Caki2 (cell line): ENCODE results near the gene SERPINA5. TPM values are rescaled to one million over a fixed set of nuclear protein-coding genes. Genes with fewer than 3 reads are reported as not detected.

Source experiments
- DNase-seq: peaks from one replicate; pipeline ENCODE4 v3.0.0-alpha.2; 2015; ENCODE audit warnings: low read depth
- in situ Hi-C: cut with HindIII; loops from 2 replicates; pipeline ENCODE4 v1.10.0; 2016; ENCODE audit warnings: low sequenced_read_pairs, low pct_unique_long_range_greater_than_20kb, mixed read lengths
- total RNA-seq: library from RNA; depleted of rRNA; stranded (reverse); fragments of >200 nt; shearing (Covaris generic); gene quantifications from 2 replicates; pipeline ENCODE4 v1.2.3, GENCODE V29; 2014; ENCODE audit warnings: low replicate concordance

The SERPINA5 gene
- total RNA-seq, 1 experiment from 2014 or later, result 0.03 TPM

DNA sequence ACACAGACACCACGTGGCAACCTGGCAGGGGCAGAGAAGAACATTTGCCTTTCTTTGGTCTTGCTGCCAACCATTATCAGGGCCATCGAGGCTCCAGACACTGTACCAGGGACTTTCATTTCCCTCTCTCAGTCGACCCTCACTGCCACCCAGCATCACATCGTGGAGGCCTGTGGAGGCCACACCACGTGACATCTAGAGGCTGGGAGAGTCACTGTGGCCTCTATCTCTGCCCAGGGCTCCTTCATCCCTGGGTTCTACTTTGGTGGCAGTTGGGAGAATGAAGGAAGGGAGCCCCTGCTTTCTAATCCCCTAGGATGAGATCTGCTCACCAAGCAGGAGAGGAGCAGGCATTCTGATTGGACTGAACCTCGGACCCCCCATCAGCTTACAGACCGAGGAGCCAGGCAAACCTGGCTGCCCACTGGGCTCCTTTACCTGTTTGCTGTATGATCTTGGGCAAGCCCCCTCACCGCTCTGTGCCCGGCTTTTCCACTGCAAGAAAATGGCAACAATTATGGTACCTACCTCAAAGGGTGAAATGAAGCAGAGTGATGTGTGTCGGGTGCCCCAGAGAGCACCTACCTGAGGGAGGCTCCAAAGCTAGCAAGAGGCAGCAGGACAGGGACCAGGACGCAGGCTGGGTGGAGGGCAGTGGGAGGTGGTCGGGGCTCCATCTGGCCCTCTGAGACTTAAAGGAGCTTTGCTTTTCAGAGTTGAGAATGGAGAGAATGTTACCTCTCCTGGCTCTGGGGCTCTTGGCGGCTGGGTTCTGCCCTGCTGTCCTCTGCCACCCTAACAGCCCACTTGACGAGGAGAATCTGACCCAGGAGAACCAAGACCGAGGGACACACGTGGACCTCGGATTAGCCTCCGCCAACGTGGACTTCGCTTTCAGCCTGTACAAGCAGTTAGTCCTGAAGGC lies 32.8 kb downstream of the SERPINA5 start:
- in situ Hi-C loops, result no loop called here
- DNase-seq, result no peak

DNA sequence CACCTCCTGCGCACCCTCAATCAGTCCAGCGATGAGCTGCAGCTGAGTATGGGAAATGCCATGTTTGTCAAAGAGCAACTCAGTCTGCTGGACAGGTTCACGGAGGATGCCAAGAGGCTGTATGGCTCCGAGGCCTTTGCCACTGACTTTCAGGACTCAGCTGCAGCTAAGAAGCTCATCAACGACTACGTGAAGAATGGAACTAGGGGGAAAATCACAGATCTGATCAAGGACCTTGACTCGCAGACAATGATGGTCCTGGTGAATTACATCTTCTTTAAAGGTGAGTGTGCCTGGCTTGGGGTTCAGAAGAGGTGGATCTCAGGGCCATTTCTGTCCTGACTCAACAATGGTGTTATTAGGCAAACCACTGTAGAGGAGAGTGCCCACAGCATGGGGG lies 33.6 kb downstream of the SERPINA5 start:
- DNase-seq, result no peak
- in situ Hi-C loops, result no loop called here

- no peak for DNase-seq
- in situ Hi-C loops, result no loop called here
Observed at GRCh38 chr14:94615254-94615653, 34.0 kb downstream of the SERPINA5 start.

DNA sequence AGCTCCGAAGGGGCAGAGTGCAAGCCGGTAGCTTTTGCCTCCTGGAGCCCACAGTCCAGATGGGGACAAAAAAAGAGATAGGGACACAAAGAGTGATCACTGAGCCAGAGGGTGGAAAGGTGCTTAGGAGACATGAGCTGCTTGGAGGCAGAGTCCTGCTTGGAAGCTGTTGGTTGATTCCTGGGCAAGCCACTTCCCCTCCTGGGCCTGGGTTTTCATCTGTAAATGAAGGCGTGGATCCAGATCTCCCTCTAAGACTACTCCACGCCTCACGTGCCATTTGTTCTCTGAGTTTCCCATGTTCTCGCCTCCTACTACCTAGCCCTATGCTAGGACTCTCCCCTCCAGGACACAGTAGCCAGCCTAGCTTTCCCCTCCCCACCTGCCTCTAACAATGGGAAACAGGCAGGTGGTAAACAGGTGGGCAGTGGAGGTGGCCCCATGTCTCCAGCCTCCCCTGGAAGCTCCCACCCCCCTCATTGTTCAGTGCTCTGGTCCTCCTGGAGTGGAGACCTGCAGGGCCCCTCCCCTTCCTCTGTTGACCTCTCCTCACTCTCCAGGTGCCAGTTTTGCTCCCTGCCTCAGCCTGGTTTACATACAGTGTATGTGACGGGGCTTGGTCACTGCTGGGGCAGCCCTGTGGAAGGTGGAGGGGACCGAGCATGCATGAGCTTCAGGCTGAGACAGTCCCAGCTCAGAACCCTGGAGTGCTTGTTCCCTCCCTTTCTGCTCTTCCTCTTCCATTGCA lies 34.8 kb downstream of the SERPINA5 start:
- in situ Hi-C loops, result no loop called here
- DNase-seq, result no peak

GRCh38 chr14:94617366-94617941 lies 36.2 kb downstream of the SERPINA5 start:
- in situ Hi-C loops, result no loop called here
- no peak for DNase-seq

- DNase-seq, result no peak
- in situ Hi-C loops, result no loop called here
Observed at GRCh38 chr14:94617988-94618822, 37.0 kb downstream of the SERPINA5 start.

GRCh38 chr14:94619297-94619696 lies 38.1 kb downstream of the SERPINA5 start:
- in situ Hi-C loops, result no loop called here
- DNase-seq, result no peak

- in situ Hi-C loops, result no loop called here
- no peak for DNase-seq
Observed at GRCh38 chr14:94620597-94620996, 39.4 kb downstream of the SERPINA5 start.

GRCh38 chr14:94621358-94622134 lies 40.3 kb downstream of the SERPINA5 start:
- in situ Hi-C loops, result no loop called here
- no peak for DNase-seq

DNA sequence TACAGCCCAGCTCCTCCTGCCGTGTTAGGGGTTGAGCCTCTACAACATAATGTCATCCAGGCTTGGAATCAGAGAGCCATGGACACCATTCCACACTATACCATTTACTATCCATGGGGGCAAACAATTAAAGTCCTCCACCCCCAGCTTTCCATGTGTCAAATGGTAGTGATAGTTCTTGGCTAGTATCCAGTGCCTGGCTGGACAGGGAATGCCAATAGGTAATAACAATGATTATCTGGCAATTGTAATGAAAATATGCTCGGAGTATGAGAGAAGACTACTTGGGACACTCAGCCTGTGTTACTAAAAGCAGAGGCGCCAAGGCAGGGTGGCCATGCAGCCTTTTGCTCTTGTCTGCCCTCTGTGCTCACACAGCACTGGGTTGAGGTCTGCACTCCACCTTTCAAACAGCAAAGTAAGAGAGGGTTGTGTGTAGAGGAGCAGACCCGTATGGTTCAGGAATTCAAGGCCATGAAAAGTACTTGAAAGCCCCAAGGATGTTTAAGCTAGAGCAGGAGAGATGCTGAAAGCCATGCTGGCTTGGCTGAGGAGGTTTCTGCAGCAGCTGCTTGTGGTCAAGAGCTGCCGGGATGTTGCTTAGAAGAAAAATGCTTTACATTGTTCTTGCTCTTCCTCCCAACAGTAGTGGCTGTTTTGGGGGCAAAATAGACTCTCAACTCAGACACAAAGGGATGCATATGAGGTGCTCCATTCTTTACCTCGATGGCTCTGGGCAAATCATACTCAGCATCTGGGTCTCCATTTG lies 41.6 kb downstream of the SERPINA5 start:
- no peak for DNase-seq
- in situ Hi-C loops, result no loop called here

GRCh38 chr14:94623422-94623809 lies 42.2 kb downstream of the SERPINA5 start:
- no peak for DNase-seq
- in situ Hi-C loops, result no loop called here

GRCh38 chr14:94623856-94624499 lies 42.8 kb downstream of the SERPINA5 start:
- DNase-seq, result no peak
- in situ Hi-C loops, result no loop called here

DNA sequence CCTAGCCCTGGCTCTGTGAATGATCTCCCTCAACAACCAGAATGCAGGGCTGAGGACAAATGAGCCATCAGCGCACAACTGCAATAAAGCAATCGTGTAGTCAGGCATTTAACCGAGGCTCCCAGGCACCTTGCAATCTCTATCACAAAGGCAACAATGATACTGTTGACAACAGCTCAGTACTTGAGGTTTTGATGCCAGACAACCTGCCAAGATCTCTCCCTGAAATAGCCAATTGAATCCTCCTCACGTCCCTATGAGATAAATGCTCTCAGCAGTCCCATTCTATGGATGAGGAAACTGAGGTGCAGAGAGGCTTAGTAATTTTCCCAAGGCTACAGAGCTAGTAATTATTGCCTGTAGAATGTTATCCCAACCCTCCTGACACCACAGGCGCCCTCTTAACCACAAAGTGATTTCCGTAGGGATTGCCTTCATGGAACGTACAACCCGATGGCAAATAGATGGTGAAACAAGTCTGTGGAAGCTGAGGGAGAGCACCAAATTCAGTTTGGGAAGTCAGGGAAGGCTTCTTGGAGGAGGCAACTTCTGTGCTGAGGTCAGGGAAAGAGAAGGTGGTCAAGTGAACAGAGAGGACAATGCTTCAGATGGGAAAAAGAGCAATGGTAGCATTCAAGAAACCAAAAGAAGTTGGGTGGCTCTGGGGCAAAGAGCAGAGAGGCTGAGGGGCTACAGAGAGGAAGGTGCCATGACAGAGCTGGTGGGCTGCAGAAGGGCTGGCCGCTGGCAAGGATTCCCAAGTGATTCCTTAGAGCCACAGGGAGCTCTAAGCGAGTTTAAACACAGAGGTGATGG lies 43.5 kb downstream of the SERPINA5 start:
- in situ Hi-C loops, result no loop called here
- no peak for DNase-seq

- in situ Hi-C loops, result no loop called here
Observed at GRCh38 chr14:94625353-94625635, 44.1 kb downstream of the SERPINA5 start.

DNA sequence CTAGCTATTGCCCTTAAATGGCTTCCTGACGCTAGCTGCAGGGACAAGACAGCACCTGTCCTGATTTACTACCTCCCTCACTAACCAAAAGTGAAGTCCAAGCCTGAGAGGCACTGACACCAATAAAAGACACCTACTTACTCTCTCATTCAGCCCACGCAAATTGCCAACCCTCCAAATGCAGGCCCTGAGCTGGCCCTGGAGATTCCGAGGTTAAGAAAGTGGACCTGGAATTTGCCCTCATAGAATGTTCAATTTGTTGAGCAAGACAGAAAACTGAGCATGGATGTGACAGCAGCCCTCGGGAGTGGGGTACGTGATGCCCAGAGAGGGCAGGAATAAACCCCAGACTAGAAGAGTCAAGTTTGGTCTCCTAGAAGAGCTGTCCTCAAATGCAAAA lies 47.4 kb downstream of the SERPINA5 start:
- in situ Hi-C loops, result no loop called here
- DNase-seq, result no peak

More at GRCh38 chr14:94625353-94625635, 44.1 kb downstream of the SERPINA5 start:
- DNase-seq, result no peak

DNA sequence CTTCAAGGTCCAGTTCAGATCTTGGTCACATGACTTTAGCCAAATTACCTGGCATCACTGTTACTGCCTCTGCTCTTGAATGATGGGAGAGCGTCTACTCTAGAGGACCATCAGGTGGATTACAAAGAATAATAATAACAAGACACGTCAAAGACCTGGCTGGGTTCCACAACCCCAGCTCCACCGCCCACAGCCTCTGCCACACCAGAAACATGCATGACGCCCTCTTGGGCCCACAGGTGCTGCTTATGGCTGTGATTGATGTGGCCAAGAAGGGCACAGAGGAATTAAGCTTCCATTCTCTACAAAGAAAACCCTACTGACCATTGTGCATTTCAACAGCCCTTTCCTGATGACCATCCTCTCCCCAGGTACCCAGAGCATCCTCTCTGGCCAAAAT lies 49.2 kb downstream of the SERPINA5 start:
- in situ Hi-C loops, result no loop called here

More for the DNA sequence above, 49.2 kb downstream of the SERPINA5 start:
- no peak for DNase-seq
